WTC11 (cell line): ENCODE results near the gene PA2G4. TPM values are rescaled to one million over a fixed set of nuclear protein-coding genes. Genes with fewer than 3 reads are reported as not detected.
A peak's percentile ranks its signal among the peaks of the same experiment; 100 is the strongest.

Source experiments
- ATAC-seq: fragments of 200-7000 bp; cut with Tn5 transposase; 2 replicates; pipeline ENCODE4 v1.10.0; 2021; ENCODE audit warnings: mild to moderate bottlenecking, moderate library complexity
- CTCF ChIA-PET: fragments of 300-600 bp; sonication (Branson Sonifier 250); formaldehyde crosslinking; loops from one replicate; lab custom pipeline; 2021; ENCODE audit warnings: antibody characterized with exemption; lab: Charles Lee
- POLR2A ChIA-PET: fragments of 350-600 bp; sonication (Branson Sonifier 250); formaldehyde crosslinking; loops from one replicate; lab custom pipeline; 2021; ENCODE audit warnings: antibody characterized with exemption; lab: Charles Lee
- DNase-seq: peaks from one replicate; pipeline ENCODE4 v3.0.0; 2021; ENCODE audit warnings: low spot score
- H3K27ac Mint-ChIP-seq: 2 replicates; pipeline ENCODE4 v1.8.0; 2021; ENCODE audit warnings: mixed read lengths
- H3K27me3 Mint-ChIP-seq: 2 replicates; pipeline ENCODE4 v1.8.0; 2021; ENCODE audit warnings: low read depth, mild to moderate bottlenecking, moderate library complexity, mixed read lengths
- H3K36me3 Mint-ChIP-seq: 2 replicates; pipeline ENCODE4 v1.8.0; 2021; ENCODE audit warnings: mixed read lengths
- H3K4me1 Mint-ChIP-seq: 2 replicates; pipeline ENCODE4 v1.8.0; 2022; ENCODE audit warnings: mixed read lengths
- H3K4me3 Mint-ChIP-seq: 2 replicates; pipeline ENCODE4 v1.8.0; 2021; ENCODE audit warnings: mild to moderate bottlenecking, moderate library complexity, mixed read lengths
- H3K9me3 Mint-ChIP-seq: 2 replicates; pipeline ENCODE4 v1.8.0; 2021; ENCODE audit warnings: mixed read lengths
- CBFB ChIP-seq: sonication (generic); formaldehyde crosslinking; IDR thresholded peaks from 2 replicates; pipeline ENCODE4 v1.8.1; 2022; ENCODE audit warnings: mild to moderate bottlenecking, low read depth, missing genetic modification reagents
- EMX1 ChIP-seq: fragments of 250-450 bp; sonication (Bioruptor Pico); IDR thresholded peaks from 2 replicates; pipeline ENCODE4 v1.8.0; 2021; ENCODE audit warnings: mild to moderate bottlenecking
- GABPB1 ChIP-seq: sonication (generic); formaldehyde crosslinking; IDR thresholded peaks from 2 replicates; pipeline ENCODE4 v1.8.1; 2023; ENCODE audit warnings: mild to moderate bottlenecking, missing genetic modification reagents
- IRF2 ChIP-seq: sonication (generic); formaldehyde crosslinking; IDR thresholded peaks from 2 replicates; pipeline ENCODE4 v1.8.0; 2022; ENCODE audit warnings: low read depth, missing genetic modification reagents, borderline replicate concordance
- NFE2L1 ChIP-seq: sonication (generic); formaldehyde crosslinking; IDR thresholded peaks from 2 replicates; pipeline ENCODE4 v1.8.1; 2023; ENCODE audit warnings: missing genetic modification reagents
- RELA ChIP-seq: sonication (generic); formaldehyde crosslinking; IDR thresholded peaks from 2 replicates; pipeline ENCODE4 v1.8.1; 2022; ENCODE audit warnings: missing genetic modification reagents, mild to moderate bottlenecking, borderline replicate concordance
- SMAD3 ChIP-seq: sonication (generic); formaldehyde crosslinking; IDR thresholded peaks from 2 replicates; pipeline ENCODE4 v1.8.0; 2022; ENCODE audit warnings: missing genetic modification reagents, mild to moderate bottlenecking, borderline replicate concordance
- TEAD4 ChIP-seq: sonication (generic); formaldehyde crosslinking; IDR thresholded peaks from 2 replicates; pipeline ENCODE4 v1.8.0; 2022; ENCODE audit warnings: mild to moderate bottlenecking, missing genetic modification reagents
- TP53 ChIP-seq: sonication (generic); formaldehyde crosslinking; IDR thresholded peaks from 2 replicates; pipeline ENCODE4 v1.8.1; 2023; ENCODE audit warnings: mild to moderate bottlenecking, missing genetic modification reagents
- ZBTB21 ChIP-seq: sonication (generic); formaldehyde crosslinking; IDR thresholded peaks from 2 replicates; pipeline ENCODE4 v1.8.1; 2023; ENCODE audit warnings: mild to moderate bottlenecking, missing genetic modification reagents, borderline replicate concordance
- total RNA-seq: library from RNA; stranded (reverse); gene quantifications from 3 replicates; pipeline ENCODE4 v1.2.3, GENCODE V29; 2021
- TF ChIP-seq, protein P1 (sequence below): fragments of 250-450 bp; sonication (Bioruptor Pico); IDR thresholded peaks from 2 replicates; pipeline ENCODE4 v1.8.0; 2021; ENCODE audit warnings: mild to moderate bottlenecking
- TF ChIP-seq, protein P2 (sequence below): sonication (generic); formaldehyde crosslinking; IDR thresholded peaks from 2 replicates; pipeline ENCODE4 v1.8.1; 2023; ENCODE audit warnings: mild to moderate bottlenecking, missing genetic modification reagents
- TF ChIP-seq, protein P3 (sequence below): sonication (generic); formaldehyde crosslinking; IDR thresholded peaks from 2 replicates; pipeline ENCODE4 v1.8.0; 2023; ENCODE audit warnings: missing genetic modification reagents
- TF ChIP-seq, protein P4 (sequence below): sonication (generic); formaldehyde crosslinking; IDR thresholded peaks from 2 replicates; pipeline ENCODE4 v1.8.0; 2022; ENCODE audit warnings: mild to moderate bottlenecking, missing genetic modification reagents
- TF ChIP-seq, protein P5 (sequence below): sonication (generic); formaldehyde crosslinking; IDR thresholded peaks from 2 replicates; pipeline ENCODE4 v1.8.1; 2023; ENCODE audit warnings: mild to moderate bottlenecking, missing genetic modification reagents, moderate library complexity
- TF ChIP-seq, protein P6 (sequence below): sonication (generic); formaldehyde crosslinking; IDR thresholded peaks from 2 replicates; pipeline ENCODE4 v1.8.1; 2022; ENCODE audit warnings: low read depth, mild to moderate bottlenecking, moderate library complexity, missing genetic modification reagents, borderline replicate concordance

Gene PA2G4
- total RNA-seq, 1 experiment from 2014 or later, result 249 TPM

DNA sequence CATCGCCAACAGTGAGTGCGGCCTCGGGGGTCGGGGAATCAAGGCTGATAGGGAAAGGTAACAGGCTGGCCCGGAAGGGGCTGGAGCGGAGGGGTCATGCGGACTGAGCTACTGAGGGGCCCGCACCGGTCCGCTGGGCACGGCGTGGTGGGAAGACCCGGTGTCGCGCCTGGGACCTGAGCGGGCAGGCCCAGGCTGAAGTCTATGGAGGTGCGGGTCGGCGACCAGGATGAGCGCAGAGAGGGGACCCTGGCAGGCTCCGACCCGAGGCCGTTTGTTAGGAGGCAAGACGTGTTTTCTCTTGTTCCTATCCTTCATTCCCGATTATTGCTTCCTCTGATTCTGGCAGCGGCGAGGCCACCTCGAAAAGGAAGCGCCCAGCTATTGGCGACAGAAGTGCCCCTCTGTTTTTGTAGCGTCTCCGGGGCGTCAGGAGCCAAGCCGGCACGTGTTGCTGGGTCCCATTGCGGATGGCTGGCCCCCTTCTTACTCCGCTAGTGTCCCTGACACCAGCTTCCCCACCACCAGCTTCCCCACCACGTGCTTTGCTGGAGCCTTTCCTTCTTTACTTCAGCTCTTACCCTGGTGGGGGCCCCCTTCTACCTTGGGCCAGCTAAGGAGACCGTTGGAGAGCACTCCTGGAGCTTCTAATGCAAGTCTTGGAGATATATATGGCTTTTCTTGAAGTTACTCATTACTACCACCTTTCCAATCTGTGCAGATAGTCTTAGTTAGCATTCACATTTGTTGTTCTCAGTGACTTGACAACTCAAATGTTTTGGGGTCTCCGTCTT lies 653 bp downstream of the PA2G4 start:
- peak; percentile 26 for DNase-seq
- CTCF ChIA-PET, result interaction anchor here (0.6 to 2.2 kb wide), 20 partner anchors 13 to 532 kb away, joined by 3 to 36 read pairs (median 6); partner anchors contain the start of genes ANKRD52, CNPY2, ERBB3 and ESYT1
- TF ChIP-seq TEAD4 (CRISPR knock-in tag), result no peak
- TF ChIP-seq, protein P1, sequence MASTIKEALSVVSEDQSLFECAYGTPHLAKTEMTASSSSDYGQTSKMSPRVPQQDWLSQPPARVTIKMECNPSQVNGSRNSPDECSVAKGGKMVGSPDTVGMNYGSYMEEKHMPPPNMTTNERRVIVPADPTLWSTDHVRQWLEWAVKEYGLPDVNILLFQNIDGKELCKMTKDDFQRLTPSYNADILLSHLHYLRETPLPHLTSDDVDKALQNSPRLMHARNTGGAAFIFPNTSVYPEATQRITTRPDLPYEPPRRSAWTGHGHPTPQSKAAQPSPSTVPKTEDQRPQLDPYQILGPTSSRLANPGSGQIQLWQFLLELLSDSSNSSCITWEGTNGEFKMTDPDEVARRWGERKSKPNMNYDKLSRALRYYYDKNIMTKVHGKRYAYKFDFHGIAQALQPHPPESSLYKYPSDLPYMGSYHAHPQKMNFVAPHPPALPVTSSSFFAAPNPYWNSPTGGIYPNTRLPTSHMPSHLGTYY, result 0 out of 2 replicates have a peak, but pooled peaks have one; percentile 44
- TF ChIP-seq, protein P2, sequence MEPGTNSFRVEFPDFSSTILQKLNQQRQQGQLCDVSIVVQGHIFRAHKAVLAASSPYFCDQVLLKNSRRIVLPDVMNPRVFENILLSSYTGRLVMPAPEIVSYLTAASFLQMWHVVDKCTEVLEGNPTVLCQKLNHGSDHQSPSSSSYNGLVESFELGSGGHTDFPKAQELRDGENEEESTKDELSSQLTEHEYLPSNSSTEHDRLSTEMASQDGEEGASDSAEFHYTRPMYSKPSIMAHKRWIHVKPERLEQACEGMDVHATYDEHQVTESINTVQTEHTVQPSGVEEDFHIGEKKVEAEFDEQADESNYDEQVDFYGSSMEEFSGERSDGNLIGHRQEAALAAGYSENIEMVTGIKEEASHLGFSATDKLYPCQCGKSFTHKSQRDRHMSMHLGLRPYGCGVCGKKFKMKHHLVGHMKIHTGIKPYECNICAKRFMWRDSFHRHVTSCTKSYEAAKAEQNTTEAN (CRISPR knock-in tag), result no peak
- 0 out of 2 replicates have a peak, but pooled peaks have one; percentile 5 for TF ChIP-seq GABPB1 (CRISPR knock-in tag)
- TF ChIP-seq, protein P3, sequence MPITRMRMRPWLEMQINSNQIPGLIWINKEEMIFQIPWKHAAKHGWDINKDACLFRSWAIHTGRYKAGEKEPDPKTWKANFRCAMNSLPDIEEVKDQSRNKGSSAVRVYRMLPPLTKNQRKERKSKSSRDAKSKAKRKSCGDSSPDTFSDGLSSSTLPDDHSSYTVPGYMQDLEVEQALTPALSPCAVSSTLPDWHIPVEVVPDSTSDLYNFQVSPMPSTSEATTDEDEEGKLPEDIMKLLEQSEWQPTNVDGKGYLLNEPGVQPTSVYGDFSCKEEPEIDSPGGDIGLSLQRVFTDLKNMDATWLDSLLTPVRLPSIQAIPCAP (CRISPR knock-in tag), result no peak
- TF ChIP-seq, protein P4, sequence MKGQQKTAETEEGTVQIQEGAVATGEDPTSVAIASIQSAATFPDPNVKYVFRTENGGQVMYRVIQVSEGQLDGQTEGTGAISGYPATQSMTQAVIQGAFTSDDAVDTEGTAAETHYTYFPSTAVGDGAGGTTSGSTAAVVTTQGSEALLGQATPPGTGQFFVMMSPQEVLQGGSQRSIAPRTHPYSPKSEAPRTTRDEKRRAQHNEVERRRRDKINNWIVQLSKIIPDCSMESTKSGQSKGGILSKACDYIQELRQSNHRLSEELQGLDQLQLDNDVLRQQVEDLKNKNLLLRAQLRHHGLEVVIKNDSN (CRISPR knock-in tag), result peak; percentile 53; the same call in 1 of the 2 replicates
- TF ChIP-seq, protein P5, sequence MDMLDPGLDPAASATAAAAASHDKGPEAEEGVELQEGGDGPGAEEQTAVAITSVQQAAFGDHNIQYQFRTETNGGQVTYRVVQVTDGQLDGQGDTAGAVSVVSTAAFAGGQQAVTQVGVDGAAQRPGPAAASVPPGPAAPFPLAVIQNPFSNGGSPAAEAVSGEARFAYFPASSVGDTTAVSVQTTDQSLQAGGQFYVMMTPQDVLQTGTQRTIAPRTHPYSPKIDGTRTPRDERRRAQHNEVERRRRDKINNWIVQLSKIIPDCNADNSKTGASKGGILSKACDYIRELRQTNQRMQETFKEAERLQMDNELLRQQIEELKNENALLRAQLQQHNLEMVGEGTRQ (CRISPR knock-in tag), result 0 out of 2 replicates have a peak, but pooled peaks have one; percentile 22
- TF ChIP-seq CBFB (CRISPR knock-in tag), result no peak
- peak; percentile 12; the same call in 1 of the 2 replicates for TF ChIP-seq SMAD3 (CRISPR knock-in tag)
- TF ChIP-seq RELA, result no peak
- 0 out of 2 replicates have a peak, but pooled peaks have one; percentile 4 for TF ChIP-seq IRF2 (CRISPR knock-in tag)
- TF ChIP-seq TP53 (CRISPR knock-in tag), result 0 out of 2 replicates have a peak, but pooled peaks have one; percentile 15
- TF ChIP-seq, protein P6, sequence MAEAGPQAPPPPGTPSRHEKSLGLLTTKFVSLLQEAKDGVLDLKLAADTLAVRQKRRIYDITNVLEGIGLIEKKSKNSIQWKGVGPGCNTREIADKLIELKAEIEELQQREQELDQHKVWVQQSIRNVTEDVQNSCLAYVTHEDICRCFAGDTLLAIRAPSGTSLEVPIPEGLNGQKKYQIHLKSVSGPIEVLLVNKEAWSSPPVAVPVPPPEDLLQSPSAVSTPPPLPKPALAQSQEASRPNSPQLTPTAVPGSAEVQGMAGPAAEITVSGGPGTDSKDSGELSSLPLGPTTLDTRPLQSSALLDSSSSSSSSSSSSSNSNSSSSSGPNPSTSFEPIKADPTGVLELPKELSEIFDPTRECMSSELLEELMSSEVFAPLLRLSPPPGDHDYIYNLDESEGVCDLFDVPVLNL, result 0 out of 2 replicates have a peak, but pooled peaks have one; percentile 5
- TF ChIP-seq, all 79 proteins: peak for 8
- H3K4me1 Mint-ChIP-seq, result peaks cover 24% of the 10 kb centered on the region
- no peaks in the 10 kb centered on the region for H3K9me3 Mint-ChIP-seq
- peaks cover 61% of the 10 kb centered on the region for H3K36me3 Mint-ChIP-seq
- no peaks in the 10 kb centered on the region for H3K27me3 Mint-ChIP-seq
- H3K27ac Mint-ChIP-seq, result peak overlapping the region; percentile 86
- H3K4me3 Mint-ChIP-seq, result peak overlapping the region; percentile 90
- peak; percentile 1 for ATAC-seq
- POLR2A ChIA-PET, result interaction anchor here (0.6 to 2.2 kb wide), 20 partner anchors 10 to 375 kb away, joined by 3 to 34 read pairs (median 6); partner anchors contain the start of genes CNPY2, ERBB3, ESYT1 and PYM1

DNA sequence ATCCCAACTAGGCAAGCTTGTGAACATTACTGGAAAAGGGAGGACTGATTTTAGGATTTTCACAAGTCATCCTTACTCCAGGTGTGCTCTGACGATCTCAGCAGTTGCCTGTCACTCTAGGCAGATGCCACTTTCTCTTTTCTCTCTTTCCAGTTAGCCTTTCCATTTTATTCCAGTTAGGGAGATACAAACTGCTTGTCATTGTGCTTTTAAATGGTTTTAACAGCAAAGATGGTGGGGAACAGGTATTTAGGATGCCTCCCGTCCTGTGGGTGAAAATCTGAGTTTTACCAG lies 1.2 kb downstream of the PA2G4 start:
- no peaks in the 10 kb centered on the region for H3K9me3 Mint-ChIP-seq
- peaks cover 24% of the 10 kb centered on the region for H3K4me1 Mint-ChIP-seq
- DNase-seq, result no peak
- peaks cover 64% of the 10 kb centered on the region for H3K36me3 Mint-ChIP-seq
- POLR2A ChIA-PET, result interaction anchor here (1.1 to 2.2 kb wide), 5 partner anchors 12 to 376 kb away, joined by 3 to 34 read pairs (median 6); partner anchors contain the start of genes ERBB3 and ZC3H10
- no peaks in the 10 kb centered on the region for H3K27me3 Mint-ChIP-seq
- CTCF ChIA-PET, result interaction anchor here (0.6 to 2.2 kb wide), 7 partner anchors 12 to 60 kb away, joined by 3 to 36 read pairs (median 16); partner anchors contain the start of genes ESYT1 and ZC3H10
- ATAC-seq, result no peak
- TF ChIP-seq ZBTB21 (CRISPR knock-in tag) (no peak), NFE2L1 (no peak), EMX1 (CRISPR knock-in tag) (no peak)
- TF ChIP-seq, protein P5 (CRISPR knock-in tag), result no peak
- peak overlapping the region; percentile 86 for H3K27ac Mint-ChIP-seq
- peak overlapping the region; percentile 90 for H3K4me3 Mint-ChIP-seq
